Measurements from ENCODE around the gene SCN4B.

SCN4B gene

DNA sequence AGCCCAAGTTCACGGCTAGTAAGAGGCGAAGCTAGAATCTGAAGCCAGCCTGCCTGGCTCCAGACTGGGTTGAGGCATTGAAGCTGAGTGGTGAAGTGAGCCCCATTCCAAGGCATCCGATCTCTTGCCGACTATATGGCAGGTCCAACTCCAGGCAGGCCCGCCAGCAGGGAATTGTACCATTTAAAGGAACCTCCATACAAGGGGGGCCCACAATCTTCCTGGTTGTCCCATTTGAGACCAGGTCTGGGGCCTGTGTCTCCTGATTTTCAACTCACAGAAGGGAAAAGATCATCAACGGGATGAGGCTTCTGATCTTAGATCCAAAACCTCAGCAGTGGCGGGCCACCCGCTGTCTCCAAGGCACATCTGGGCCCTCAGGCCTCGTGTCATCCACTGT lies 19.7 kb upstream of the SCN4B start:
- FAIRE-seq, result no peak

DNA sequence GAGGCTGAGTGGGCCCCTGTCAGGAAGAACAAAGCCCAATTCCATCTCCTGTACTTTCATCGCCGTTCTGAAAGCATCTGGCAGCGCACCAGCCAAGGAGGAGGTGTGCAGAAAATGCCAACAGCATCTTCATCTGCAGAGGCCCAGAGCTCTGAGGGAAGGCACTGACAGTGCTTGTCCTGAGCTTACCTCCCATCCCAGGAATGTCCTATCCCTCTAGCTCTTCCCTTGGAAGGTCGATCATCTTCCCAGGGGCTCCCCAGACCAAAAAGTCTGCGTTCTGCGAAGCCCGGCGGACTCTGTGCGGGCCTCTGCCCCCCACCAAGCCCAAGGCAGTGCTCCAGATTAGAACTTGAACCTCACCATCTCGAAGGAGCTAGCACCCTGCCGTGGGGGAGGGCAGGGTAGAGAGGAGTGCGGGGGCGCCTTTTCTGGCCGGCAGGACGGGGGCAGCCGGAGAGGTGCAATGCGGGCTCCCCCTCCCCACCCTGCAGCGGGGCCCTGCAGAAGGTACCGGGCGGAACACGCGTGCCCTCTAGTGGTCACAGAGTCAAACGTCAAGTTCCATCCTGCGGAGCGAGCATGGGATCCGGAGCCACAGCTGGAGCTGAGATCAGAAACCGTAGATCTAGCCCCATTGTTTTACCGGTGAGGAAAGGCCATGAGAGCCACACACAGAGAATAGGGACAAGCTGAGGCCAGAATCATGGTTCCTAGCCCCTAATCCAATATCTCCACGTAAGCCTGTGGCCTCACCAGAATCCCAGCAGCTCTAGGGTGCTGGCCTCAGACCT lies 18.8 kb upstream of the SCN4B start:
- FAIRE-seq, result no peak

DNA sequence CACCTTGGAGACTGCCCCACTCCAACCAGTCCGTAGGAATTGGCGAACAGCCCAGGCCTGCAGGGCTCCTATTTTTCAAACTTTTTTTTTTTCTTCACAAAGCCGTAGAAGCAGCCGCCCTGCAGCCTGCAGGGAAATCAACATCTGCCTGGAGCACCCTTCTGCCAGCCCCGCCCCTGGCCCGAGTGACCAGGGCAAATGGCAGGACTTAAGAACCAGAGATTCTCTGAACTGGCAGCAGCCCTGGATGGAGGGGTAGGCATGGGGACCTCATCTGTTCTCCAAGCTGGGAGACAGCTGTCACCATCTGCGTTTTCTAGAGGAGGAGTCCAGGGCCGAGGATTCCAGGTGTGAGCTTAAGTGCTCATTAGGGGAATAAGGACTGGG lies 18.3 kb upstream of the SCN4B start:
- FAIRE-seq, result no peak

DNA sequence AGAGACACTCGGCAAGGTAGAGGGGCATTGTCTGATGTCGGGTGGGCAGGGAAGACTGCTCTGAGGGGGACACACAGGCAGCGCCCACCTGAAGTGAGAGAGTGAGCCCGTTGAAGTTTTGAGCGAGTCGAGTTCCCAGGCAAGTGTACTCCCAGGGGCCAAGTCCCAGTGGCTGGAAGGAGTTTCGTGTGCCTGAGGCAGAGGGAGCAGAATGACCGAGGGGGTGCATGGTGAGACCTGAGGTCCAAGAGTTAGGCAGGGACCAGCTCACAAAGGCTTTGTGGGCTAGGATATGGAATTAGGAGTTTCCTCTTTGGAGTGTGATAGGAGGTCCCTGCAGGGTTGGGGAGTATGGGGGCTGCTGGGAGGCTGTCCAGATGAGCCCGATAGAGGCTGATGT lies 17.6 kb upstream of the SCN4B start:
- no peak for FAIRE-seq

DNA sequence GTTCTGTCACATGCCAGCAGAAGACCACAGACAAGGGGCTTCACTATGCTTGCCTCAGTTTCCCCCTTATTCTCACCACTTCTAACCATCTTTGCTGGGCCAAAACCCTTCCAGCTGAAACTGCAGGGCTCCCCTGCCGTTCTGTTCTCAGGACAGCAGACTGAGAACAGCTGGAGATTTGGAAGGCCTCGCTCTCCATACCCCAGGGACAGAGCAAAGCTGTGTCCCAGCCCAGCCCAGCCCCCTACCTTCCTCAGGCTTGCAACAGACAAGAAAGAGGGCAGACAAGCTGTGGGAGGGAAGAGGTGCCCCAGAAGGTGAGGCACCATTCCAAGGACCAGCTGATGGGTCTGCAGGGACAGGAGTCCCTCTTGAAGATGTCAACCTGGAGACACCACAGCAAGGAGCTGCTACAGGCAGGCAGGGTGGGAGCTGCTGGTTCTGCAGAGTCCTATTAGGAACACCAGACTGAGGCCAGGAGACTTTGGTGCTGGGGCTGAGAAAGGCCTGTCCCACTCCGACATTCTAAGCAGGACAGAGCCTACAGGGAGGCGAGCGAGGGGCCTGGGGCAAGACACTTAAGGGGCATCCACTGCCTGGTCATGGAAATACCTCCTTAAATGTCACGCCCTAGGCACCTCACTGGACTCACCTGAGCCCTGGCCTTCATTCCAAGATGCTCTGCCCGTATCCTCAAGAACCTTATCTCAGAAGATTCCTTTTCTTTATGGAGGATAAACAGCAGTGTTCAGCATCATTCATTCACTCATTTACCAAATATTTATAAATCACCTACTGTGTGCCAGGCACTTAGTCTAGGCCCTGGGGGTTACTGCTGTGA lies 16.9 kb upstream of the SCN4B start:
- no peak for FAIRE-seq

DNA sequence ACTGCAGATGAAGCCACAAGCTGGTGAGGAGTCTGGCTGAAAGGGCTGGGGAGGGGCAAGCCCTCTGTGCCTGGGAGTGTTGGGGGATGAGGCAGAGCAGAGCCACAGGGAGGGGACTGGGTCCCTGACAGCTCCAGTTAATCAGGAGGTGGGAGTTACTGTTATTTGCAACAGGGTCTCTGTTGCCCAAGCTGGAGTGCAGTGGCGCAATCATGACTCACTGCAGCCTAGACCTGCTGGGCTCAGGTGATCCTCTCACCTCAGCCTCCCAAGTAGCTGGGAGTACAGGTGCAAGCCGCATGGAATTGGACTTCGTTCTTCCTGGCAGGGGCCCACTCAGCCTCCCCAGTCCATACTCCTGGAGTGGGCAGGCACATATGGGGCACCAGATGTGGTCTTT lies 16.1 kb upstream of the SCN4B start:
- no peak for FAIRE-seq

DNA sequence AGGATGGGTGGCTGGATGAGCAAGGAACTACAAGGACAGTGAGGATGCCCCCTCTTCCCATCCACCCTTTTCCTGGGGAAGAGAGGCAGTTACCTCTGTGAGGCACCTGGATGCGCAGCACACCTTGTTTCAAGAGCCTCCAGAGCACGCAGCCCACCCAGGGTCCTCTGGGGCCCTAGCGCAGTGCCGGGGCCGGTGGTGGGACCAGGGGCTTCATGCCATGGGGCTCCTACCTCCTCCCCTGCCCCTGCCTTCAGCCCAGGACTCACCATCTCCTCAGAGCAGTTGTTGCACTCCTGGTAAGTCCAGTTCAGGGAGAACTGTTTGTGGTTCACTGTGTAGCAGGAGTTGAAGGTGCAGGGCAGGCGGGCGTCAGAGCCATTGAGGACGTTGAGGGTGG lies 15.7 kb upstream of the SCN4B start:
- FAIRE-seq, result no peak

DNA sequence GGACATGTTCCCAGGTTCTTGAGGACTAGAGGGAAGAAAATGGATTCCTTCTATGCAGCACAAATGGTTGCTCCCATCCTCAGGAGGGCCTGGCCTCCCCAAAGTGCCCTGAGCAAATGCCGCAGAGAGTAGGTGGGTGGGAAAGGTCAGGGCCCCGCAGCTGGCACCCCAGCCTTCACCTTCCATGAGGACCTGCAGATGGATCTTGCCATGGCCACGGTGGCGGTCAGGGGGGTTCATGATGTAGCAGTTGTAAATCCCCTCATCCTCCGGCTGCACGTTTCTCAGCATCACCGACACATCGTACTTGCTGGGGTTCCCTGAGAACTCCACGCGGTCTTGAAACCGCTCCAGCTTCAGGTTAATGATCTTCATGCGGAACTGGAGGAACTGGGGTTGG lies 15.3 kb upstream of the SCN4B start:
- FAIRE-seq, result no peak

DNA sequence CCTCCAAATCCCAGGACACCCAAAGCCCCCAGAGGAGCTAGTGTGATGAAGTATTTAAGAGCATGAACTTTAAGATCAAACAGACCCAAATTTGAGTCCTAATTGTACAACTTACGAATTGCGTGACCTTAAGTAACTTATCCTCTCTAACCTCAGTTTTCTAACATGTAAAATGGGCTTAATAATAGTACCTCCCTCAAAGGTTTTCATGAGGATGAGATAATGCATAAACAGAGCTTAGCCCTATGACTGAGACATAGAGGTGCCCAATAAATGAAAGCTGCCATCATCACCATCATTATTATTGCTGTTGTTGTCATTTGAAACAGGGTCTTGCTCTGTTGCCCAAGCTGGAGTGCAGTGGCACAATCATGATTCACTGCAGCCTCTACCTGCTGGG lies 14.6 kb upstream of the SCN4B start:
- no peak for FAIRE-seq

DNA sequence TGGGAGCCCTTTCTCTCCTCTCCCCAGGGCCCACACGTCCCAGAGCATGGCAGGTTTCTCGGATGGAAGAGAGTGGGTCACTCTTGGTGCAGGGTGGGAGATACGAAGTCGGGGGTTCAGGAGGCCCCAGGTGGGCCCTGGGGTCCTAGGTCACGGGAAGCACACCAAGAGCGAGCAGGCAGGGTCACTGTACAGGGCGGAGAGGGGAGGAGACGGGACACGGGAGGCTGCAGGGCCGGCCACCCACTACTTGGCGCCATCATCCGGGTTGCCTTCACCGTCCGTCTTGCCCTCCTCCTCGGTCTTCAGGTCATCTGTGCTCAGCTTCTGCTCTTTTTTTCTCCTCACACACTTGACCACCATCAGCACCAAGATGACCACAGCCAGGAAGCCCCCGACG lies 14.0 kb upstream of the SCN4B start:
- no peak for FAIRE-seq

DNA sequence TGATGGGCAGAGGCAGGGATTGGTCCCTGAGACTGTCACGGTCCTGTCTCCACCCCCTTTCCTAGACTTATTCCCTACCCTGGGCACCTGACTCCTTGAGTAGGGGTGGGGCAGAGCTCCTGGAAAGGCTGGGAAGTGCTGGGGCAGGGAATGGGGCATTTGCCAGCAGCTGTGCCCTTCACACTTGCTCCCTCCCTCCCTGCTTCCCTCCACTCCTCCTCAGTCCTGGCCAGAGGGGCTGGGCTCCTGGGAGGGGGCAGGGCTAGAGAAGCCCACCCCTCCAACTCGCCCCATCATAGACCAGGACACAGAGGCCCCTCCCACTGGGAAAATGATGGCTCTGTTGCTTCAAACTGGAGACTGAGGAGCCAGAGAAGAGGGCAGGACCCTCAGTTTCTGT lies 12.3 kb upstream of the SCN4B start:
- FAIRE-seq, result no peak

DNA sequence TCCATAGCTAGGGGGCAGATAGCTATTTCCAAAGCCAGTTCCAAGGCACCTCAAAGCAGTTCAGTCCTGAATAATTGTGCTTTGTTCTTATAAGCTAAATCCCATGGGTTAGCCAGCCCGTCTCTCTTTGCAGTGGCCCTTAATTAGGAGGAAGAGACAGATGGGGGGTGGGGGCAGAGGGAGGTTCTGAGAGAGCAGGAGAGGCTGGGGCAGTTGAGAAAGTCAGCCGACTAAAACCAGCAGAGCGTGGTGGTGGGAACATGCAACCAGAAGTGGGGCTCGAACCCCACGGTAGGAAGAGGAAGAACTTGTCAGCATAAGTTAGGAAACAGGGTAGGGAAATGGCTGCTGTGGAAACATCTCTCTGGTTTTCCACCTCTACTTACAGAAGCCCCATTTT lies 10.9 kb upstream of the SCN4B start:
- FAIRE-seq, result no peak

DNA sequence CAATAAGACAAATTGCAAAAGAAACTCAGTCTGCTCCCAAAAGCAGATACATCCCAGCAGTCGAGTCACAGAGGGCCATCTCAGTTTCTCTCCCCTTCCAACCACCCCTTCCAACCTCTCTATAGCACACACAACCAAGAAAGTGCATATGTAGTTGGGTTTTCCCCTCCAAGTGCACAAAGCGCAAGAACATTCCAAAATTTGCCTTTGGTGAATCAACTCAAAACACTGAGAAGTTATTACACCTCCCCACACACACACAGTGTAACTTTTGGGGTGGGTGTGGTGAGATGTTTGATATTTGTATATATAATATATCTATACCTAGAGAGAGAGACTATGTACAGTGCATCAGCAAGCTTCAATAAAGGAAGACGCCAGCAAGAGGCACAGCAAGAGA lies 10.2 kb upstream of the SCN4B start:
- FAIRE-seq, result no peak

DNA sequence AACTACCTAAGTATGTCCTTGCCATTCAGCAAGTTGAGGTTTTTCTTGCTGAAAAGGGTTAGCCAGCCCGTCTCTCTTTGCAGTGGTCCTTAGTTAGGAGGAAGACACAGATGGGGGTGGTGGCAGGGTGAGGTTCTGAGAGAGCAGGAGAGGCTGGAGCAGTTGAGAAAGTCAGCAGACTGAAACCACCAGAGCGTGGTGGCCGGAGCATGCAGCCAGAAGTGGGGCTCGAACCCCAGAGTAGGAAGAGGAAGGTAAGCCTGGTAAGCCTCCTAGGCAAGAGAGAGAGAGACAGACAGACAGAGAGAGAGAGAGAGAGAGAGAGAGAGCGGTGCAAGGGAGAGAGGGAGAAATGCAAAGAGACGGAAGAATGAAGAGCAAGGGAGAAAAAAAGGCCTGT lies 9.2 kb upstream of the SCN4B start:
- no peak for FAIRE-seq

DNA sequence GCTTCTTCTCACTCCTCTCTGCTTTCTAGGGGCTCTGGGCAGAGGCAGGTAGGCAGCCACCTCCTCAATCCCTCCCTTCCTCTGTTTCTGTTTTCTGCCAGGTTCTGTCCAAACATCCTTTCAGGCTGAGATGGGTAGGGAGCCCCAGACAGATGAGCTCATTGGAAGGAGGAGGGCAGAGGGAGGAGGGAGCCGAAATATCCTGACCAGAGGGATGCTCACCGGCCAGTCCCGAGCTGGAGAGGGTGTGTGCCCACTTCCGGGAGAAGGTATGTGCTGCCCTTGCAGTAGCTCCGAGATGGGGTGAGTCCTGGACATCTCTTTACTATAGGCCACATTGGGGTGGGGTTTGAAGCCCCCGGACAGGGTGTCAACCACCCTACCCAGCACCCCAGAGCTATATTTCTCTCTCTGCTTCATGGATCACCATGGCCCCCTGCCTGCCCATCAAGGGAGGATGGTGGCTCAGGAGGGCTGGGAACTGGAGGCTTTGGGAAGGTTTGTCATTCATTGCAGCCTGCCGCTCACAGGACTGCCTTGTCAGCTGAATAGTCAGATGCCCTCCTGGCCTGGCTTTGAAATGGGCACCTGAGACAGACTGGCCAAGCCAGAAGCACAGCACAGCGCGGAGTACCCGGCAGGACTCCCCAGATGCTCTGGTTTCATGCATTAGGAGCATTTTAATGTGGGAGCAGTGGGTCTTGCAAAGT lies 4.7 kb upstream of the SCN4B start:
- no peak for FAIRE-seq

DNA sequence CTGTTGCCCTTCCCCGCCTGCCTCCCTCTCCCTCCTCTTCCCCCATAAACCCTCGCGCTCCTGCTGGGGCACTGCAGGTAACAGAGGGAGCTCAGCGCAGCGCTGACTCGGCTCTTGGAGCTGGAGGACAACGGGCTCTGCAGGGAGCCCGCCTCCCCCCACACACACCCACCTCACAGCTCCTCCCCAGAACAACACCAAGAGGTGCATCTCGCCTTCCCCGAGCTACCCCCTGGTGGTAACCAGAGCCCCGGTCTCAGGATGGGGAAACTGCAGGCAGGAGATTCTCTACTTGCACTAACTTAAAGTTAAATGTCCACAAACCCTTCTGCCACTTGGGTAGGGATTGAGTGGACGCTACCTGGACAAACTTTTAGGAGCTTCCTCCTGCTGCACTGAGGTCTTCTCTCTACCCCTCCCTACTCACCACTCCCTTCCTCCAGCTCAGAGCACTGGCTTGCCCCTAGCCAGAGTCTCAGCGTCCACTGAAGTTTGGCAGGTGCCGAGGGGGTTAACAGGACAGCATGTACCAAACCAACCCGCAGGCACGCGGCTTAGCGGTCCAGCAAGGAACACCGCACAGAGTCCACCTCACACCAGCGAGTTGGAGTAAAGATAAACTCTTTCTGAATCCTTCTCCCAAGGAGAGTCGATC lies 4.0 kb upstream of the SCN4B start:
- no peak for FAIRE-seq

DNA sequence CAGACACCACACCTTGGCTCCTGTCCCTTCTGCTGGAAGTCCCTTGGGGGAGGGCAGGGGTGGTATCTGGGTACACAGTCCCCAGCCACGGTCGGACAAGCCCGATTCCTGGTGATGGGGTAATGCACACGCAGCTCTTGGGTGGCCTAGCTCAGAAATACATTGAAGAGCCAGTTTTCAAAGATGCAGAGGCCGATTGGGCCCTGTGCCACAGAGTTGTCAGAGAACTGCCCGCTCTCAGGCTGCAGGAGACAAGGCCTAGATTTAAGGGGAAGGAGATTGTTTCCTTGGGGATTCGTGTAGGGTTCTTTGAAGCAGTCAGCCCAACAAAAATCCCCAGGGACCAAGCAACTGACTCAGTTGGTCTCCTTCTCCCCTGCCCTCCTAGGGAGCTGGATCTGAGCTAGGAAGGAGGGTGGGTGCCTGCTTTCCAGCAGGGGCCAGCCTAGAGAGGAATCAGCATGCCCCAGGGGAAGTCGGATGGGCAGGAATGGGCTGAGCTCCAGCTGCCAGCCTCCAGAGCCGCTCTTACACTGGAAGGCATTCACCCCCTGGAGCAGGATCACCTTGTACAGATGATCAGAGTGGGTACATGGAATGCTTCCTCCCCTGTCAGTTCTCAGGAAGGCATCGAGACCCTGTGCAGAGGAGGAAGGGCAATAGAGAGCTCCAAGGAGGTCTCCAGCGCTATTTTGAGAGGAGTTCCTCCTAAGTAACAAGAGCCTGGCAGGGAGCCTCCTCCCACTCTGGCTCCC lies 3.3 kb upstream of the SCN4B start:
- FAIRE-seq, result no peak

DNA sequence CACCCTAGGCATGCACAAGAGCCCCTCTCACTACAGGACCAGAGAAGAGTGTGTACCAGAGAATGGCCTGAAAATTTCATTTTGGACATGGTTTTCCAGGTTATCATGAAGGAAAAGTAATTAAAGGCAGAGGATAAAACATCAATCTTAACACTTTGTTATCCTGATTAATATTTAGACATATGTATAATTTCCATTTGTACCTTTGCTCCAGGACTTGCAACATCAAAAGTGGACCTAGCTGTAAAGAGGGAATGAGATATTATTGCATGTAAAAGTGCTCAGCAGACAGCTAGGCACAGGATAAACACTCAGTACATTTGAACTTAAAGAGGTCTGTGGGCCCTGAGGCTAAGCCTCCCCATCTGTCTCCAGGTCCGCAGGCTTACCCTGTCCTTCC lies 2.0 kb upstream of the SCN4B start:
- FAIRE-seq, result no peak

DNA sequence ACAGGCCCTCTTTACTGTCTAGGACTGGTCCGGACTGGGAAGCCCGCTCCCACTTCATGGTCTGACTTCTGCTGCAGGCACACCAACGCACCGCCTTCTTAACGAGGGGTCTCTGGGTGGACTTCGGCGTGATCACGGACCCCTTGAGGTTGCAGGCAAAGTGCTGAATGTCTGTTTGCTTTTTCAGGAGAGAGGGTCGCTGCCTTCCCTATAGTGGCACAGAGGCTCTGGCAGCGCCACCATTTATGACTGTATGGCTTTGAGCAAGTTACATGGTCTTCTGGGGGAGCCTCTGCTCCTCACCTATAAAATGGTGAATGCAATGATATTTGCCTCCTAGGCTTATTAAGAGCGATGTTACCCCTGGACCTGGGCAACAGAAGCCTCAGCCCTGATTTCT lies 1.4 kb upstream of the SCN4B start:
- no peak for FAIRE-seq

DNA sequence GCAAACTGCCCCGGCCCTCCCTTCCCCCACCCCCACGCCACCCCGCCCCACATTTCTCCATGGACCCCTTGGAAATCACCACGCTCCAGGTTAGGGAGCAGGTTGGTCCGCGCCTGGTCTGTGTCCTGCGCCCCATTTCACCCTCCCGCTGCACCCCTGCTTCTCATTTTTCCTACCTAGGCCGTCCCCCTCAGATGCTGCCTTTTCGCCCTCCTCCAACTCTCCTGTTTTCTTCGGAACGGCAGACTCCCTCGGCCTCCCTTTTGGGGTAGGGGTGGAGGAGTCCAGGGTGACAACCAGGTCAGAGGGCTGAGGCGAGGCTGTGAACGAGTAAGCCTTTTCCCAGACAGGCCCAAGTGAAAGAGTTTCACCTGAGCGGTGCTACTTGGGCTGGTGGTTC lies 893 bp upstream of the SCN4B start:
- FAIRE-seq, result no peak

DNA sequence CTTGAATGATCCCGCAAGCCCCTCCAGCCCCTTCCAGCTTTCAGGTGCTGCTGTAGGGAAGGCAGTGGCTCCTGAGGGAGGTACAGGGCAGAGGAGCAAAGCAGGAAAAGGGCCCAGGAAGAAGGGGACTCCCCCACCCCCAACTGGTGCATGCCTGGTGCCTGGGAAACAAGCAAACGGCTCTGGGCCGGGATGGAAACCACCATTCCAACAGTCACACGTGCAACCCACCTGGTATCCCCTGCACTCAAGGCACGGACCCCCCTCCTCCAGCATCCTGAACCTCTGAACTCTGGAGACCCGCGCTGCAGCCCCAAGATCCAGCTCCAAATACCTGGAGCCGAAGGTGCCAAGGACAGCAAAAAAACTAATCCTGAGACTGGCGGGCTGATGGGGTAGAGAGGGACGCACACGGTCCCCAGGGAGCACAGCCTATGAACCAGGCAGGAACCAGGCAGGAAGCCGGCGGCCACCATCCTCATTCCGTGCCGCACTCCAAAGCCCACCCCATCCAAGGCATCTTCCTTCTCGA lies 537 bp downstream of the SCN4B start:
- no peak for FAIRE-seq

DNA sequence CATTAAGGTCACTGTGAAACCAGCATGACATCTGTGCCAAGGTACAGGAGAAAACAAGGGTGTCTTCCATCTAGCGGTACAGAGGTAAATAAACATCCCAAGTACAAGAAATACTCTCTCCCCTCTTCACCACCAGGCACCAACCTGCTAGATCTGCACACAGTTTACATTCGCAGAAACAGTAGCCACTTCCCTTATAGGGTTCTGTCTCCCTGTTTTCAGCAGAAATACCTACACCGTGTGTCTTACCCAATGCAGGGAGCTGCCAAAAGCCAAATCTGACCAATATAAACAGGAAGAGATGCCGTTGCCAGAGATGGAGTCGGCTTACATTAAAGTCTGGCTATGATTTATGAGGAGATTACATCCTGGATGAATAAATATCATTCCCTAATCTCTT lies 1.2 kb downstream of the SCN4B start:
- FAIRE-seq, result no peak
